ENCODE measurements around the gene TPRG1.

TPRG1 gene

DNA sequence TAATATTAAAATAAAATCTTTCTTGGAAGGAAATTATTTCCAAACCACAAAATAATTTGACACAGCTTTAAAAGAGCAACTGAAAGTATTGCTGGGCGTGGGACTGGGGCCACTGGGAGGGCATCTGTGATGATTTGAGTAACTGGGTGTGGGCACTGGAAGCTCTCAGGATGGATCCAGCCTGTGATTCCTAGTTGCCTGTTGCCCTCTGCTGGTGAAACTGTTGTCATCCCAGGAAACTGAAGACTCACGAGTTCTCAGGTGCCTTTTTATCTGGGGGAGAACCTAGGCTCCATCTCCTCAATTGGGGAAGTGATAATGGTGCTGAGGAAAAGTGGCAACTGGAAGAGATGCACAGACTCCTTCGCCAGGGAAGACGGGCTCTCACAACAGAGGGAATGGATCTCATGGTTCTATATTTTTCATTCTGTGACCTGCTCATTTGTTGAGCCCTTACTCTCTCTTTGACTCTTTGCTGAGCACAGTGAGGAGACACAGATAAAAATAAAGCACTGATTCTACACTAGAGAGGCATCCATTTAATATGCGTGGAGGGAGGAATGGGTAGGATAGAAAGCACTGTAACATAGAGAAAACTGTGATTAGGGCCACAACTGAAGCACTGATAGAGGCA lies 61.6 kb downstream of the TPRG1 start:
- DNase-seq = no peak

DNA sequence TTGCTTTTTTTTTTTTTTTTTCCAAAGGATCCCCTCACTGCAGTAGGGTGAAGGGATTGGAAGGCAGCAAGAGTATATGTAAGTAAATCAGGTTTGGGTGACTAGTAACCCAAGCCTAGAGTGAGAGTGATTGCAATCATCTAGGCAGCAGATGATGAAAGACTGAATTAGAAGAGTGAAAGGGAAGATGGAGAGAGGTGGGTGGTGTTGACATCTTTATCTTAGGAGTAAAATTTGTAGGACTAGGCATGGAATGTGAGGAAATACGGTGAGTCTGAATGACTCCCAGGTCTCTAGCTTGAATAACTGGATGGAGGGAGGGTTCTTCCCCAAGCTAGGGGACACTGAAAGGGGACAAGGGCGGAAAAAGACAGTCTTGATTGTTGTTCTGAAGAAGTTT lies 63.4 kb downstream of the TPRG1 start:
- no peak for DNase-seq

DNA sequence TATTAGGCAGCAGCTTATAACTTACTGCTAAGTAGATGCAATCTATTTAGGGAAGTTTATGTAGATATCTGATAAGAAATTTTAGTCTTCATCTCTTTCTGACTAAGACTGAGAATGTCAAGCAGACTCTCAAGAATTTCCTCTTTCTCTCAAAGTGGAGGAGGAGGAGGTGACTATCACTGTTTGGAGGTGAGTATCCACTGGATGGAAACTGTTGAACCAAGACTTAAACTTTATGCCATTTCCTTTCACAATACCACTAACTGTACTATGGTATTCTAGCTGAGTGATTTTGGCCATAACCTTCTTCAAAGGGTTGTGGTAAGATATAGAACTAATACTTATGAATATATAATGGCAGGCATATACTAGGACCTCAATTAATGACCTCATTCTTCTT lies 64.6 kb downstream of the TPRG1 start:
- DNase-seq = no peak

GRCh38 chr3:189237526-189237925 lies 65.8 kb downstream of the TPRG1 start:
- no peak for DNase-seq

- no peak for DNase-seq
Observed at GRCh38 chr3:189238071-189238470, 66.3 kb downstream of the TPRG1 start.

GRCh38 chr3:189239616-189240015 lies 67.8 kb downstream of the TPRG1 start:
- no peak for DNase-seq

DNA sequence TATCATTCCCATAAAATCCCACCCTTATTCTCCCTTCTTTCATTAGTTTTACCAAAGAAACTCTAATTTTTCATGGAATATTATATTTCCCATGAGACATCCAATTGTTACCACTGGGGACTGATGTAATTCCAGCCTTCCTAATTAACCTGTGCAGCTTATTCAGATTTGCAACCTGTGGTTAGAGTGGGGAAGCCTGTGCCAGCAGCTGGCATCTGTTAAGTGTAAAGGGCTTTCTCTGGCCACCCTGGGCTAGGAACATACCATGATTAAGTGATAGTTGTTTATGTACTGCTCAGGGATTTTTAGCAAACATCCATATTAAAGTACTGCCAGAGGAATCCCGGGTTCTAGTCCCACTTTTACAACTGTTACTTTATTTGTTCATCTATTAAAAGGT lies 78.2 kb downstream of the TPRG1 start:
- DNase-seq = no peak

DNA sequence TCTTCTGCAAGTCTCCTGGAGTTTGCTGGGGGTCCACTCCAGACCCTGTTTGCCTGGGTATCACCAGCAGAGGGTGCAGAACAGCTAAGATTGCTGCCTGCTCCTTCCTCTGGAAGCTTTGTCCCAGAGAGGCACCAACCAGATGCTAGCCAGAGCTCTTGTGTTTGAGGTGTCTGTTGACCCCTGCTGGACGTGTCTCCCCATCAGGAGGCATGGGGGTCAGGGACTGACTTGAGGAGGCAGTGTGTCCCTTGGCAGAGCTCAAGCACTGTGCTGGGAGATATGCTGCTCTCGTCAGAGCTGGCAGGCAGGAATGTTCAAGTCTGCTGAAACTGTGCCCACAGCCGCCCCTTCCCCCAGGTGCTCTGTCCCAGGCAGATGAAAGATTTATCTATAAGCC lies 86.5 kb downstream of the TPRG1 start:
- DNase-seq = no peak

- DNase-seq = no peak
Observed at GRCh38 chr3:189260556-189261493, 89.1 kb downstream of the TPRG1 start.

DNA sequence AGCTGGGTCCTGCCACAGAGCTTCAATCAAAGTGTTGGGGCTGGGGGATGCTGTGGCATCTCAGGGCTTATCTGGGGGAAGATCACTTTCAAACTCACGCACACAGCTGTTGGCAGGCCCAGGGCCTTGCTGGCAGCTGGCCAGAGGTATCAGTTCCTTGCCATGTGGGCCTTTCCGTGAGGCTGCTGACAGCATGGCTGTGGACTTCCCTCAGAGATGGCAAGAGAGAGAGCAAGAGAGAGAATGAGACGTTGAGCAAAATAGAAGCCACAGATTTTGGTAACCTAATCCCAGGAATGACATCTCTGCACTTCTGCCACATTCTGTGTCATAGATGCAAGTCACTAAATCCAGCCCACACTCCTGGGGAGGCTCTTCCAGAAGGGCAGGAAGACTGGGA lies 91.0 kb downstream of the TPRG1 start:
- no peak for DNase-seq

DNA sequence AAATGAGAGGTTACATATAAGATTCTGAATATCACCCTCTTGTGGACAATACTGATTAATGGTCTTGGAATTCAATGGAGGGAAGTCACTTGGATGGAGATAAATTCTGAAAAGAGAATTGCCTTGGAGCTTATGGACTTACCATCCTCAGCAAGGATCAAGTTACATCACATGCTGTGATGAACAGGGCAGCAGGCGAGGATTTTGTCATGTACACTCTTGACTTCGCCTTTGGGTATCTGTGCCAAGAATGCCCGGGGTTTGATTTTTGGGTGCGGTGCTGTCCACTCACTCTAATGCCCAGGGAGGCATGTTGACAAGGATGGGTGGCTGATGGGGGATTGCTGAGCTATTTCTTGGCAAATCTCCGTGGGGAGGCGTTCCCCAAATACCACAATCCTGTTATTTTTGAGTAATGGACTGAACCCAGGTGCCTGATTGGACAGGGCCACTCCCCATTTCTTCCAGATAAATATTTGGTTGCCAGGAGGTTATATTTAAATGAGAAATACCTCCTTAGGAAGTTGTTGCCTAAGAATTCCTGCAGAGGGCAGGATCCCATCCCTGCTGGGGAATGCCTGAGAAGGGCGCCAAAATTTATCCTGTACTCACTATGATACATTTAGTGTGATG lies 96.3 kb downstream of the TPRG1 start:
- DNase-seq = no peak

GRCh38 chr3:189269365-189269764 lies 97.6 kb downstream of the TPRG1 start:
- no peak for DNase-seq

GRCh38 chr3:189270248-189270832 lies 98.6 kb downstream of the TPRG1 start:
- no peak for DNase-seq

GRCh38 chr3:189272500-189273119 lies 100.8 kb downstream of the TPRG1 start:
- DNase-seq = no peak

- DNase-seq = no peak
Observed at GRCh38 chr3:189273736-189274135, 102.0 kb downstream of the TPRG1 start.

DNA sequence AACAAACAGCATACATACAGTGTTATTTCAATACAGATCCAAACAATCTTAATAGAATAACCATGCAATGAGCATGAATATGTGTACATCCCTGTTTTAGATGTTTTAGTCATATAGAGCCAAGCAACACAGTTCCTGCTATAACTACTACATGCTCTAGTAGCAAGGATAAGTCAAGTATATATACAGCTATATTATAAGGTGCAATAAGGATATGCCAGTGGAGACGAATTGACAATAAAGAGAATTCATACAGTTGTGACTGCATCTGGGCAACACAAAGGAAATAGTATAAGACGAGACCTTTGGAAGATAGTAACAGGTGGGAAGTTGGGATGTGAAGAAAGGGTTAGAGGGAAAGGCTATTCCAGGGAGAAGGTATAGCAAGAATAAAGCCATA lies 103.4 kb downstream of the TPRG1 start:
- DNase-seq = no peak

GRCh38 chr3:189275852-189276251 lies 104.1 kb downstream of the TPRG1 start:
- DNase-seq = no peak

DNA sequence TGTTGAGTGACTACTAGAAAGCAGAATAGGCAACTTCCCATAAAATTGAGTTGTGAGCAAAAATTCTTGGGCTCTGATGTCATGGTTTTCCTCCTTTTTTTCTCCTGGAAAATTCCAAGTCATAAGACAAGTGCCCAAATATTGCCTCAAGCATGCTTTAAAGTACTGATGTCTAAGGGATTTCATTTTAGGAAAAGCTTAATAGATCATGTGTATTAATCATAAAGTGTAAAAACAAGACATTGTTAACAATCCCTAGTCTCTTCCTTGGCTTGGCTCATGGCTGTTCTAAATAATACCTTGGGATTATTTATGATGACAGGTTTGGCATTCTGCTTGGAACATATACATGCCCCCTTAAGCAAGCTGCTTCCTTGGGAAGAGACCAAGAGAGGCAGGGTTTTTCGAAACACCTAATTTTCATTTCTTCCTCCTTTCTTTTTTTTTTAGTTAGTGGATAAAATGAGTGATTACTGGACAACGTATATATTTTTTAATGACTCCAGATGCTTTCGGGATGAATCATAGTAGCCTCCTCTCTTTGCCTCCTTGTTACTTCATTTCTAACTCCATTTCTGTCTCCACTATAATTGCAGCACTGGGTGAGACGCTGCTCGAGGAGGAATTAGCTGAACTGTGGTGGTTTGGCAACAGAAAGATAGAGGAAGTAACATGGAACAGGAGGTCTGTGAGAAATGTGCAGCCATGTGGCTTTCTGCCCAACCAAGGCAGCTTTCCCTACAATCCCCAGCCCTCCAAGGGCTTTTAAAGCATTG lies 104.9 kb downstream of the TPRG1 start:
- no peak for DNase-seq

- no peak for DNase-seq
Observed at GRCh38 chr3:189277711-189278110, 105.9 kb downstream of the TPRG1 start.

DNA sequence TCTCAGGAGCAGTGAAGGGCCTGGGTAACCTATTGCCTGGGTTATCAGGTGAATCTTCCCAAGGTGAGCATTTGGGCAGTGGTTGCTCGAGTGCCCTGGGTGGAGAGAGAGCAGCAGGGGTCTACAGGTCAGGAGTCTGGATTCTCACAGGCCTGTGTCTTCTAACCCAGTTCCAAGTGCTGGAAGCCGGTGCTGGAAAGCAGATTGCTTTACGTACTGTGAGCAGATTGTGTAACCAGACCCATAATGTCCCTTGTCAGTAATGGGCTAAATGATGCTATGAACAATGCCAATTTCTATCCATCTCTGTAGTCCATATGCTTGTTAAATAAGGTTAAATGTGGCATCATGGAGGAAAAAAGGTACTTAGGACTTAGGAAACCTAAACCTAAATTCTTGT lies 106.5 kb downstream of the TPRG1 start:
- DNase-seq = no peak

- DNase-seq = no peak
Observed at GRCh38 chr3:189282189-189282588, 110.4 kb downstream of the TPRG1 start.

- DNase-seq = no peak
Observed at GRCh38 chr3:189282741-189283140, 111.0 kb downstream of the TPRG1 start.

Data from effector CD4-positive, alpha-beta T cell (primary cell).